Colonic mucosa (tissue), 4 donors: Measurements from ENCODE around the gene SAMSN1. TPM values are rescaled to one million over a fixed set of nuclear protein-coding genes. Genes with fewer than 3 reads are reported as not detected.

ENCODE experiments used
- DNase-seq: peaks from one replicate; pipeline ENCODE4 v3.0.0-alpha.2; 2020
- H3K27ac ChIP-seq: fragments of 200-600 bp; one replicate; pipeline ENCODE4 v1.8.0; 2021
- H3K27me3 ChIP-seq: fragments of 200-600 bp; one replicate; pipeline ENCODE4 v1.8.0; 2021
- H3K36me3 ChIP-seq: fragments of 200-600 bp; one replicate; pipeline ENCODE4 v1.8.0; 2021
- H3K4me1 ChIP-seq: fragments of 200-600 bp; one replicate; pipeline ENCODE4 v1.8.0; 2021; ENCODE audit warnings: mild to moderate bottlenecking
- H3K4me3 ChIP-seq: fragments of 200-600 bp; one replicate; pipeline ENCODE4 v1.8.0; 2021
- H3K9ac ChIP-seq, 2 donors: one replicate each; pipeline ENCODE4 v1.7.0; 2013; ENCODE audit warnings: control low read depth in 2 of 2, low read depth in 2 of 2, low read length in 2 of 2
- H3K9me3 ChIP-seq: fragments of 200-600 bp; one replicate; pipeline ENCODE4 v1.8.0; 2021
- CTCF ChIP-seq: fragments of 200-600 bp; IDR thresholded peaks from one replicate; pipeline ENCODE4 v1.8.0; 2022; ENCODE audit warnings: antibody characterized with exemption, mild to moderate bottlenecking
- intact Hi-C: fragments of 100-400 bp; cut with DNase I; formaldehyde crosslinking; loops from one replicate; pipeline ENCODE4 v1.14.1; 2022
- total RNA-seq, 2 donors: library from RNA; stranded (reverse); fragmentation: NEBNext Ultra II Directional in 1 of 2; extraction: Animal tissue kit (Norgen Biotek cat#: 25700) in 1 of 2; gene quantifications; one replicate each; pipeline ENCODE4 v1.2.1, GENCODE V29; 2021
- donor health status: healthy.
- donor health status: DM: no; HTN: no; CAD: no.
- donor health status: DM: no; HTN: no; CAD: no.

The SAMSN1 gene
- total RNA-seq, 2 donors from 2014 or later = 2.5 to 5.1 TPM

DNA sequence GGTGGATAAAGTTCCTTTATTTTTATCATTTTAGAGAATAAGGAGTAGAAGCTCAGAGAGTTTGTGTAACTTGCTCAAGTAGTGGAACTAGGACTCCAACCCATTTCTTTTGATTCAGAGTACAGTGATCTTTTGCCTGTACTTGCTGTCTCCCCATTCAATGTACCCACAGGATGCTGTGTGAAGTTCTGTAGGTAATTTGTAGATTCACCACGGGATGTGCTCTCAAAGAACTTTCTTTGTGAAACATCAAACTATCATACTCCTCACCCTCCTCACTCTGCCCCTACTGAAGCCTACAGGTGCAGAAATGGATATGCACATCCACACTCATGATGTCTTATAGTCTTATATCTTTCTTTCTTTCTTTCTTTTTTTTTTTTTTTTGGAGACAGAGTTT lies 97.3 kb downstream of the SAMSN1 start:
- Histone ChIP-seq H3K27me3 (no peaks in the 10 kb centered on the region), H3K4me3 (no peak overlapping the region), H3K36me3 (no peaks in the 10 kb centered on the region), H3K27ac (no peak overlapping the region), H3K9ac (no peak overlapping the region), H3K9me3 (no peaks in the 10 kb centered on the region), H3K4me1 (no peaks in the 10 kb centered on the region)
- TF ChIP-seq CTCF = no peak
- DNase-seq = no peak
- intact Hi-C loops = loop anchor here (10.0 kb wide), 1 partner anchor 326 kb away; no protein-coding TSS in a partner anchor

DNA sequence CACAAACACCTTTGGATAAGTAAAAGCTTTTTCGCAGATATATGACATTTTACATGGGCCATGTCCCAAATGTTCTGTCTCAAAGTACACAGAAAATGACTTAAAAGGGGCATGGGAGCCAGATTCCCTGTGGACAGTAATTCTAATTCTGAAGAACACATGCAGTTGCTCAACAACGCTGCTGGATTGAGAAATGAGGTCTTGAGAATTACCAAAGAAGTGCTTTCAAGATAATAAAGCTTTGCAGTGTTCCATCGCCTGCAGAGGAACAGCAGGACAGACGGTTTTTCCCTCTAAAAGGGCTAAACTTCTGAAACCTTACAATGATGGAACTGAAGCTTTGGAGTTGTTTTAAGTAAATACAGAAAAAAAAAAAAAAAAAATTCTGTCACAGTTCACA lies 107.9 kb downstream of the SAMSN1 start:
- Histone ChIP-seq H3K4me1 (no peaks in the 10 kb centered on the region), H3K9me3 (no peaks in the 10 kb centered on the region), H3K36me3 (no peaks in the 10 kb centered on the region), H3K27me3 (no peaks in the 10 kb centered on the region), H3K27ac (no peak overlapping the region), H3K9ac (no peak overlapping the region), H3K4me3 (no peak overlapping the region)
- DNase-seq = no peak
- intact Hi-C loops = no loop called here
- TF ChIP-seq CTCF = no peak

GRCh38 chr21:14435423-14435822 lies 110.7 kb downstream of the SAMSN1 start:
- DNase-seq = no peak

More at GRCh38 chr21:14435423-14435822, 110.7 kb downstream of the SAMSN1 start:
- H3K4me3 ChIP-seq = no peak overlapping the region
- intact Hi-C loops = no loop called here
- no peak overlapping the region for H3K9ac ChIP-seq
- no peak overlapping the region for H3K27ac ChIP-seq
- no peak for TF ChIP-seq CTCF
- H3K4me1 ChIP-seq = no peaks in the 10 kb centered on the region
- no peaks in the 10 kb centered on the region for H3K27me3 ChIP-seq
- no peaks in the 10 kb centered on the region for H3K9me3 ChIP-seq
- no peaks in the 10 kb centered on the region for H3K36me3 ChIP-seq

Other genes starting within 250 kb of the SAMSN1 start
- 10 to 100 TPM; 13.2 to 26.2 TPM for gene HSPA13, start 163.2 kb downstream of the SAMSN1 start, total RNA-seq